Muscle layer of duodenum (tissue), 2 donors: Measurements from ENCODE around the gene RERE.

ENCODE experiments used
- H3K27ac ChIP-seq: one replicate; pipeline ENCODE4 v1.7.0; 2013; ENCODE audit warnings: mild to moderate bottlenecking, low read length
- H3K27me3 ChIP-seq: one replicate; pipeline ENCODE4 v1.7.0; 2013; ENCODE audit warnings: low read depth, mild to moderate bottlenecking, control low read depth, low read length
- H3K36me3 ChIP-seq, 2 donors: one replicate each; pipeline ENCODE4 v1.7.0; 2013; ENCODE audit warnings: low read length in 2 of 2, control low read depth in 1 of 2, mild to moderate bottlenecking in 1 of 2; ENCODE audit not compliant: insufficient read depth in 2 of 2, control insufficient read depth in 1 of 2
- H3K4me1 ChIP-seq, 2 donors: one replicate each; pipeline ENCODE4 v1.7.0; 2013; ENCODE audit warnings: low read length in 2 of 2, mild to moderate bottlenecking in 2 of 2, control low read depth in 1 of 2, moderate library complexity in 1 of 2; ENCODE audit not compliant: insufficient read depth in 2 of 2, control insufficient read depth in 1 of 2
- H3K4me3 ChIP-seq, 2 donors: one replicate each; pipeline ENCODE4 v1.7.0; 2013; ENCODE audit warnings: low read length in 2 of 2, low read depth in 1 of 2, mild to moderate bottlenecking in 1 of 2
- H3K9me3 ChIP-seq, 2 donors: one replicate each; pipeline ENCODE4 v1.7.0; 2013; ENCODE audit warnings: low read length in 2 of 2, control low read depth in 1 of 2, mild to moderate bottlenecking in 1 of 2; ENCODE audit not compliant: control insufficient read depth in 1 of 2
- donor health status: healthy.

RERE gene

GRCh38 chr1:8314346-8315280 lies 502.8 kb downstream of the RERE start:
- Histone ChIP-seq H3K27me3 (no peaks in the 10 kb centered on the region), H3K27ac (no peak overlapping the region), H3K9me3 (no peaks in the 10 kb centered on the region)

GRCh38 chr1:8313231-8313630 lies 504.2 kb downstream of the RERE start:
- no peaks in the 10 kb centered on the region for H3K36me3 ChIP-seq
- H3K27me3 ChIP-seq, result no peaks in the 10 kb centered on the region
- H3K4me3 ChIP-seq, result no peak overlapping the region
- H3K9me3 ChIP-seq, result no peaks in the 10 kb centered on the region
- no peak overlapping the region for H3K27ac ChIP-seq
- peaks cover 4 to 10% of the 10 kb centered on the region in 2 donors for H3K4me1 ChIP-seq

More at GRCh38 chr1:8314346-8315280, 502.8 kb downstream of the RERE start:
- Histone ChIP-seq H3K4me1 (peaks cover 4 to 14% of the 10 kb centered on the region in 2 donors), H3K36me3 (no peaks in the 10 kb centered on the region), H3K4me3 (no peak overlapping the region)

DNA sequence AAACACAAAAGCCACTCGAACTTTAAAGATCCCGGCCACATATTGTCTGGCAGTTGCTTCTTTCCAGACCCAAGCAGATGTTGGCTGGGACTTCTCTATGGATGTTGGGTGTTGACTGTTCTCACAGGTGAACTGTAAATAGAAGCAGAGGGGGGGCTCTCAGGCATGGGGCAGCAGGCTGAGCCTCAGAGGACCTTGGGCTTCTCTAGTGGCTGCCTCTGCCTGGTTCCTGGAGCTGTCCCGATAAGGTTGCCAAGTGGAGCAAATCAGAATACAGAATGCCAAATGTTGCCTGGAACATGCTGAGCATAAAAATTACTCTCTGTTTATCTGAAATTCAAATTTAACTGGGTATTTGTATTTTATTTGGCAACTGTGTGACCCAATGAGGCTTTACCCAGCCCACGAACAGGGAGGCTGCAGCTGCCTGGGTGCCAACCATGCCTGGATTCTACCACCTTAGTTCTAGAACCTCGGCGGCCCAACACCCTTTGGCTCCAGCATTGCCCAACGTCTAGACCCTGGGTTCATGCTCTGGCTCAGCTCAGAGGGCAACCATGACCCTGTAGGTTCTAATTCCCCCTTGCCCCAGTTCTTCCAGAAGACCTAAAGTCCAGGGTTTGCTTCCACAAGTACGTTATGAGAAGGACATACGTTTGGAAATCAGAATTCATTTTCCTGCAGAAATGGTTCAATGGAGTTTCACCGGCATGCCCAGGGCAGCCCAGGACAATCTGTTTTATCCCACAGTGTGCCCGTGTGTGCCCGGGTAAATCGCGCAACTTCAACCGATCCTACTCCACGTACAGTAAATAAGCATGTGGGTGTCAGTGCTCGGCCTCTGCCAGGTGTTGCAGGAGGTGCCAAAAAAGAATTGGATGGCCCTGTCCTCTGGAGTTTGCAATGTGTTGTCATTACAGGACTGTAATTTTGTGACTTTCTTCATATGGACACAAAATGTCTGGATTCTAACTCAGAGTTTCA lies 504.9 kb downstream of the RERE start:
- Histone ChIP-seq H3K27ac (no peak overlapping the region), H3K9me3 (no peaks in the 10 kb centered on the region), H3K4me1 (peaks cover 4 to 6% of the 10 kb centered on the region in 2 donors), H3K36me3 (no peaks in the 10 kb centered on the region), H3K4me3 (no peak overlapping the region), H3K27me3 (no peaks in the 10 kb centered on the region)

DNA sequence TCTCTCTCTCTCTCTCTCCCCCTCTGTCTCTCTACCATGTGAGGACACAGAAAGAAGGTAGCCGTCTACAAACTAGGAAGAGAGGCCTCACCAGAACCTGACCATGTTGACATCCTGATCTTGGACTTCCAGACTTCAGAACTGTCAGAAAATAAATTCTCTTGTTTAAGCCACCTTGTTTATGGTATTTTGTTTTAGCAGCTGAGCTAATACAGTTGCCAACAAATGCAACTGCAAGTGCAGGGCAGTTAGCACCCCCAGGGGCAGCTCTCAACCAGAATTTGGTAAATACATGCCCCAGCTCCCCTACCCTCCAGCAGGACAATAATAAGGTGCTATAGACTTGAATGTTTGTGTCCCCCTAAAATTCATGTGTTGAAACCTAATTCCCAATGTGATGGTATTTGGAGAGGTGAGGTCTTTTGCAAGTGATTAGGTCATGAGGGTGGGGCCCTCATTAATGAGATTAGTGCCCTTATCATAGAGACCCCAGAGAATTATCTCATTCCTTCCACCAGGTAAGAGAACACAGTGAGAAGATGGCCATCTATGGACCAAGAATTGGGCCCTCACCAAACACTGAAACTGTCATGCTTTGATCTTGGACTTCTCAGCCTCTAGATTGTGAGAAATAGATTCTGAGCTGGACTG lies 506.2 kb downstream of the RERE start:
- Histone ChIP-seq H3K4me1 (peaks cover 4% of the 10 kb centered on the region in 2 donors), H3K36me3 (no peaks in the 10 kb centered on the region), H3K27me3 (no peaks in the 10 kb centered on the region), H3K27ac (no peak overlapping the region), H3K4me3 (no peak overlapping the region), H3K9me3 (no peaks in the 10 kb centered on the region)

- Histone ChIP-seq H3K36me3 (no peaks in the 10 kb centered on the region), H3K27me3 (no peaks in the 10 kb centered on the region), H3K27ac (no peak overlapping the region), H3K4me1 (peaks cover 0 to 2% of the 10 kb centered on the region in 2 donors), H3K9me3 (no peaks in the 10 kb centered on the region), H3K4me3 (no peak overlapping the region)
Measured at GRCh38 chr1:8307628-8308027, 509.8 kb downstream of the RERE start.

GRCh38 chr1:8303876-8304275 lies 513.6 kb downstream of the RERE start:
- H3K9me3 ChIP-seq, result no peaks in the 10 kb centered on the region
- H3K4me3 ChIP-seq, result no peak overlapping the region
- no peaks in the 10 kb centered on the region for H3K4me1 ChIP-seq
- H3K27me3 ChIP-seq, result no peaks in the 10 kb centered on the region
- no peaks in the 10 kb centered on the region for H3K36me3 ChIP-seq
- no peak overlapping the region for H3K27ac ChIP-seq

DNA sequence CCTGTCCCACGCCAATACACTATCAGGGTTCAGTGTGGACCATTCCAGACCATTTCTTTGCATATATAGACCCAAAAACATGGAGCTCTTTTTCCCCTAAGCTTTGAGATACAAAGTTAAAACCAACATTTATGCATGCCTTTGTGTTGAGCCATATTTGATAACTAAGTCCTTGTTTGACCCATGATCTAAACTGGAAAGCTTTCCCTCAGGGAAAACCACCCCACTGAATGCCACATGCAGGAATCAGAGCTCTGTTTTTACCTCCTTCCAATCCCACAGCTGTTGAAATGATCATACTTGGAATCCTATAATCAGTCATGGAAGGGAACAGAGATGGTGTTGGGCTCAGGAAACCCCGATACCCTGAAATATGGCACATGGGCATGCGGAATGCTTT lies 514.3 kb downstream of the RERE start:
- Histone ChIP-seq H3K4me1 (no peaks in the 10 kb centered on the region), H3K27me3 (no peaks in the 10 kb centered on the region), H3K4me3 (no peak overlapping the region), H3K36me3 (no peaks in the 10 kb centered on the region), H3K9me3 (no peaks in the 10 kb centered on the region), H3K27ac (no peak overlapping the region)
